GM23338 (cell line): ENCODE data around the gene COL16A1. TPM values are rescaled to one million over a fixed set of nuclear protein-coding genes. Genes with fewer than 3 reads are reported as not detected.

Source experiments
- ATAC-seq: fragments of 200-7000 bp; cut with Tn5 transposase; 3 replicates; pipeline ENCODE4 v1.9.1; 2020
- DNase-seq: peaks from one replicate; pipeline ENCODE4 v3.0.0-alpha.2; 2015; ENCODE audit warnings: low spot score
- H2AFZ ChIP-seq: fragments of 200-600 bp; sonication (generic); 2 replicates; pipeline ENCODE4 v1.8.0; 2016; ENCODE audit warnings: antibody characterized with exemption, mild to moderate bottlenecking, moderate library complexity
- H3F3A ChIP-seq: fragments of 200-600 bp; sonication (generic); replicated peaks from 2 replicates; pipeline ENCODE4 v1.8.0; 2017; ENCODE audit warnings: antibody characterized with exemption, mixed run types, low read depth
- H3K27ac ChIP-seq: fragments of 200-600 bp; sonication (generic); 2 replicates; pipeline ENCODE4 v1.6.1; 2016; ENCODE audit warnings: low read depth
- H3K27me3 ChIP-seq: fragments of 200-600 bp; sonication (generic); 2 replicates; pipeline ENCODE4 v1.8.0; 2016; ENCODE audit warnings: mild to moderate bottlenecking, mixed run types, moderate library complexity; ENCODE audit not compliant: insufficient read depth
- H3K36me3 ChIP-seq: fragments of 200-600 bp; sonication (generic); 2 replicates; pipeline ENCODE4 v1.8.0; 2016; ENCODE audit warnings: mild to moderate bottlenecking; ENCODE audit not compliant: insufficient read depth
- H3K4me1 ChIP-seq: fragments of 200-600 bp; sonication (generic); 2 replicates; pipeline ENCODE4 v1.8.0; 2016; ENCODE audit warnings: mild to moderate bottlenecking, moderate library complexity; ENCODE audit not compliant: insufficient read depth
- H3K4me2 ChIP-seq: fragments of 200-600 bp; sonication (generic); 2 replicates; pipeline ENCODE4 v1.7.1; 2017; ENCODE audit warnings: mixed run types
- H3K4me3 ChIP-seq: fragments of 200-600 bp; sonication (generic); 2 replicates; pipeline ENCODE4 v1.6.1; 2016; ENCODE audit warnings: mixed run types
- H3K79me2 ChIP-seq: fragments of 200-600 bp; sonication (generic); replicated peaks from 2 replicates; pipeline ENCODE4 v1.8.0; 2017; ENCODE audit warnings: mild to moderate bottlenecking; ENCODE audit not compliant: insufficient read depth
- H3K9me2 ChIP-seq: fragments of 200-600 bp; sonication (generic); 2 replicates; pipeline ENCODE4 v1.8.0; 2017; ENCODE audit not compliant: insufficient read depth
- H4K20me1 ChIP-seq: fragments of 200-600 bp; sonication (generic); replicated peaks from 2 replicates; pipeline ENCODE4 v1.8.0; 2017; ENCODE audit warnings: mild to moderate bottlenecking; ENCODE audit not compliant: insufficient read depth
- H3K27ac Mint-ChIP-seq: 2 replicates; pipeline ENCODE4 v1.8.0; 2020; ENCODE audit warnings: inconsistent platforms, mild to moderate bottlenecking, moderate library complexity, mixed read lengths
- H3K27me3 Mint-ChIP-seq: 3 replicates; pipeline ENCODE4 v1.8.0; 2022; ENCODE audit warnings: low read depth, mild to moderate bottlenecking, moderate library complexity, mixed read lengths, inconsistent platforms; ENCODE audit not compliant: insufficient read depth, poor library complexity
- H3K36me3 Mint-ChIP-seq: 3 replicates; pipeline ENCODE4 v1.8.0; 2021; ENCODE audit warnings: low read depth, mild to moderate bottlenecking, inconsistent platforms, moderate library complexity, mixed read lengths
- H3K4me1 Mint-ChIP-seq: 3 replicates; pipeline ENCODE4 v1.8.0; 2020; ENCODE audit warnings: mild to moderate bottlenecking, inconsistent platforms, mixed read lengths
- H3K4me3 Mint-ChIP-seq: 3 replicates; pipeline ENCODE4 v1.8.0; 2021; ENCODE audit warnings: moderate library complexity, mild to moderate bottlenecking, inconsistent platforms, mixed read lengths
- H3K9me3 Mint-ChIP-seq: 3 replicates; pipeline ENCODE4 v1.8.0; 2020; ENCODE audit warnings: moderate library complexity, mild to moderate bottlenecking, inconsistent platforms, mixed read lengths
- JUNB ChIP-seq: IDR thresholded peaks from one replicate; pipeline ENCODE4 v1.6.1; 2016; ENCODE audit warnings: antibody characterized with exemption; ENCODE audit not compliant: unreplicated experiment
- NANOG ChIP-seq: IDR thresholded peaks from 2 replicates; pipeline ENCODE4 v1.6.1; 2016; ENCODE audit warnings: antibody characterized with exemption, borderline replicate concordance
- STAT1 ChIP-seq: IDR thresholded peaks from one replicate; pipeline ENCODE4 v1.6.1; 2016; ENCODE audit warnings: antibody characterized with exemption; ENCODE audit not compliant: unreplicated experiment
- polyA plus RNA-seq: library from polyadenylated mRNA; unstranded; fragments of >200 nt; fragmentation: Nextera tagmentation; extraction: Ambion mirVana; gene quantifications from 2 replicates; pipeline ENCODE4 v1.2.1, GENCODE V29; 2016
- total RNA-seq: library from RNA; depleted of rRNA; stranded (reverse); fragments of >200 nt; shearing (Covaris generic); gene quantifications from 2 replicates; pipeline ENCODE4 v1.2.3, GENCODE V29; 2014
- TF ChIP-seq, protein P1 (sequence below), 2 experiments: fragments of 200-600 bp in 1 of 2; sonication (generic) in 1 of 2; conservative IDR thresholded peaks; 2 replicates each; pipeline versions ENCODE4 v1.5.1 to v1.6.1; 2016 to 2017; ENCODE audit warnings: antibody characterized with exemption in 2 of 2, low read depth in 2 of 2, mild to moderate bottlenecking in 2 of 2, moderate library complexity in 1 of 2
- TF ChIP-seq, protein P2 (sequence below): fragments of 250-450 bp; sonication (Bioruptor Pico); IDR thresholded peaks from 2 replicates; pipeline ENCODE4 v1.5.0; 2020; ENCODE audit warnings: mild to moderate bottlenecking, moderate library complexity
- TF ChIP-seq, protein P3 (sequence below): IDR thresholded peaks from 2 replicates; pipeline ENCODE4 v1.6.1; 2016; ENCODE audit warnings: antibody characterized with exemption

The COL16A1 gene
- total and polyA plus RNA-seq, 2 experiments from 2014 or later: 4.2 to 13.2 TPM

DNA sequence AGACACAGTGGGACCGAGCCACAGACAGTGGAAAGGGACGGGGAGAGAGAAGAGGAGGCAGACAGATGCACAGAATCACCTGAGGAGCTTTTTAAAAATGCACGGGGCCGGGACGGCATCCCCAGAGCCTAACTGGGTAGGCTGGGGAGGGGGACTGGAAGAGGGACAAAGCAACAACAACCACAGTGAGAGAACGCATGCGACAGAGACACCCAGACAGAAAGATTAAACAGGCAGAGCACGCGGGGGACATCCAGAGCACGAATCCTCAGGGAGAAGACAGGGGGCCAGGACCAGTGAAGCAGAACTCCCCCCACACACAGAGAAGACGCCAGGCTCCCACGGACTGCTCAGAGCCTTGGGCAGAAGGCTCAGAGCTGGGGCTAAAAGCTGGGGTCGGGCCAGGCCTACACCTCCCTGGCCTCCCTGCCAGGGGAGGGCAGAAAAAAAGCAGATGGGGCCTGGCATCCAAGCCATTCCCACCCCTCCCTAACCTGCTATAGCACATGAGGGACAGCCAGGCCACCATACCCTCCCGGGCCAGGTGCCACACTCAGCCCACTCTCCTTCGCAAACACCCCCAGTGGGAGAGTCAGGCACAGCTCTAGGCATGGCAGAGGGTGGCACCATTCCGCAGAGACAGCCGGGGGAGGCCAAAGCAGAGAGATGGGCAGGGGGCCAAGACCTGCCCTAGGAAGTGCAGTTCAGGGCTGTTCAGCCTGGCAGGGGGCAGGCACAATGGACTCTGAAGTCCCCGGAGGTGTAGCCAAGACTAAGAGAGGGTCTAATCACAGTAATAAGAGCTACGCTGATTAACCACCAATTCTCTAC is 29.8 kb upstream of the COL16A1 start (continued):
- TF ChIP-seq, protein P1, sequence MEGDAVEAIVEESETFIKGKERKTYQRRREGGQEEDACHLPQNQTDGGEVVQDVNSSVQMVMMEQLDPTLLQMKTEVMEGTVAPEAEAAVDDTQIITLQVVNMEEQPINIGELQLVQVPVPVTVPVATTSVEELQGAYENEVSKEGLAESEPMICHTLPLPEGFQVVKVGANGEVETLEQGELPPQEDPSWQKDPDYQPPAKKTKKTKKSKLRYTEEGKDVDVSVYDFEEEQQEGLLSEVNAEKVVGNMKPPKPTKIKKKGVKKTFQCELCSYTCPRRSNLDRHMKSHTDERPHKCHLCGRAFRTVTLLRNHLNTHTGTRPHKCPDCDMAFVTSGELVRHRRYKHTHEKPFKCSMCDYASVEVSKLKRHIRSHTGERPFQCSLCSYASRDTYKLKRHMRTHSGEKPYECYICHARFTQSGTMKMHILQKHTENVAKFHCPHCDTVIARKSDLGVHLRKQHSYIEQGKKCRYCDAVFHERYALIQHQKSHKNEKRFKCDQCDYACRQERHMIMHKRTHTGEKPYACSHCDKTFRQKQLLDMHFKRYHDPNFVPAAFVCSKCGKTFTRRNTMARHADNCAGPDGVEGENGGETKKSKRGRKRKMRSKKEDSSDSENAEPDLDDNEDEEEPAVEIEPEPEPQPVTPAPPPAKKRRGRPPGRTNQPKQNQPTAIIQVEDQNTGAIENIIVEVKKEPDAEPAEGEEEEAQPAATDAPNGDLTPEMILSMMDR (conservative IDR thresholded peaks at IDR 0.05; ENCODE audit: low read depth in 2 of 2): no peak
- TF ChIP-seq, protein P2, sequence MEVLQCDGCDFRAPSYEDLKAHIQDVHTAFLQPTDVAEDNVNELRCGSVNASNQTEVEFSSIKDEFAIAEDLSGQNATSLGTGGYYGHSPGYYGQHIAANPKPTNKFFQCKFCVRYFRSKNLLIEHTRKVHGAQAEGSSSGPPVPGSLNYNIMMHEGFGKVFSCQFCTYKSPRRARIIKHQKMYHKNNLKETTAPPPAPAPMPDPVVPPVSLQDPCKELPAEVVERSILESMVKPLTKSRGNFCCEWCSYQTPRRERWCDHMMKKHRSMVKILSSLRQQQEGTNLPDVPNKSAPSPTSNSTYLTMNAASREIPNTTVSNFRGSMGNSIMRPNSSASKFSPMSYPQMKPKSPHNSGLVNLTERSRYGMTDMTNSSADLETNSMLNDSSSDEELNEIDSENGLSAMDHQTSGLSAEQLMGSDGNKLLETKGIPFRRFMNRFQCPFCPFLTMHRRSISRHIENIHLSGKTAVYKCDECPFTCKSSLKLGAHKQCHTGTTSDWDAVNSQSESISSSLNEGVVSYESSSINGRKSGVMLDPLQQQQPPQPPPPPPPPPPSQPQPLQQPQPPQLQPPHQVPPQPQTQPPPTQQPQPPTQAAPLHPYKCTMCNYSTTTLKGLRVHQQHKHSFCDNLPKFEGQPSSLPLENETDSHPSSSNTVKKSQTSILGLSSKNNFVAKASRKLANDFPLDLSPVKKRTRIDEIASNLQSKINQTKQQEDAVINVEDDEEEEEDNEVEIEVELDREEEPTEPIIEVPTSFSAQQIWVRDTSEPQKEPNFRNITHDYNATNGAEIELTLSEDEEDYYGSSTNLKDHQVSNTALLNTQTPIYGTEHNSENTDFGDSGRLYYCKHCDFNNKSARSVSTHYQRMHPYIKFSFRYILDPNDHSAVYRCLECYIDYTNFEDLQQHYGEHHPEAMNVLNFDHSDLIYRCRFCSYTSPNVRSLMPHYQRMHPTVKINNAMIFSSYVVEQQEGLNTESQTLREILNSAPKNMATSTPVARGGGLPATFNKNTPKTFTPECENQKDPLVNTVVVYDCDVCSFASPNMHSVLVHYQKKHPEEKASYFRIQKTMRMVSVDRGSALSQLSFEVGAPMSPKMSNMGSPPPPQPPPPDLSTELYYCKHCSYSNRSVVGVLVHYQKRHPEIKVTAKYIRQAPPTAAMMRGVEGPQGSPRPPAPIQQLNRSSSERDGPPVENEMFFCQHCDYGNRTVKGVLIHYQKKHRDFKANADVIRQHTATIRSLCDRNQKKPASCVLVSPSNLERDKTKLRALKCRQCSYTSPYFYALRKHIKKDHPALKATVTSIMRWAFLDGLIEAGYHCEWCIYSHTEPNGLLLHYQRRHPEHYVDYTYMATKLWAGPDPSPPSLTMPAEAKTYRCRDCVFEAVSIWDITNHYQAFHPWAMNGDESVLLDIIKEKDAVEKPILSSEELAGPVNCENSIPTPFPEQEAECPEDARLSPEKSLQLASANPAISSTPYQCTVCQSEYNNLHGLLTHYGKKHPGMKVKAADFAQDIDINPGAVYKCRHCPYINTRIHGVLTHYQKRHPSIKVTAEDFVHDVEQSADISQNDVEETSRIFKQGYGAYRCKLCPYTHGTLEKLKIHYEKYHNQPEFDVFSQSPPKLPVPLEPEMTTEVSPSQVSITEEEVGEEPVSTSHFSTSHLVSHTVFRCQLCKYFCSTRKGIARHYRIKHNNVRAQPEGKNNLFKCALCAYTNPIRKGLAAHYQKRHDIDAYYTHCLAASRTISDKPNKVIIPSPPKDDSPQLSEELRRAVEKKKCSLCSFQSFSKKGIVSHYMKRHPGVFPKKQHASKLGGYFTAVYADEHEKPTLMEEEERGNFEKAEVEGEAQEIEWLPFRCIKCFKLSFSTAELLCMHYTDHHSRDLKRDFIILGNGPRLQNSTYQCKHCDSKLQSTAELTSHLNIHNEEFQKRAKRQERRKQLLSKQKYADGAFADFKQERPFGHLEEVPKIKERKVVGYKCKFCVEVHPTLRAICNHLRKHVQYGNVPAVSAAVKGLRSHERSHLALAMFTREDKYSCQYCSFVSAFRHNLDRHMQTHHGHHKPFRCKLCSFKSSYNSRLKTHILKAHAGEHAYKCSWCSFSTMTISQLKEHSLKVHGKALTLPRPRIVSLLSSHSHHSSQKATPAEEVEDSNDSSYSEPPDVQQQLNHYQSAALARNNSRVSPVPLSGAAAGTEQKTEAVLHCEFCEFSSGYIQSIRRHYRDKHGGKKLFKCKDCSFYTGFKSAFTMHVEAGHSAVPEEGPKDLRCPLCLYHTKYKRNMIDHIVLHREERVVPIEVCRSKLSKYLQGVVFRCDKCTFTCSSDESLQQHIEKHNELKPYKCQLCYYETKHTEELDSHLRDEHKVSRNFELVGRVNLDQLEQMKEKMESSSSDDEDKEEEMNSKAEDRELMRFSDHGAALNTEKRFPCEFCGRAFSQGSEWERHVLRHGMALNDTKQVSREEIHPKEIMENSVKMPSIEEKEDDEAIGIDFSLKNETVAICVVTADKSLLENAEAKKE (CRISPR knock-in tag): no peak

DNA sequence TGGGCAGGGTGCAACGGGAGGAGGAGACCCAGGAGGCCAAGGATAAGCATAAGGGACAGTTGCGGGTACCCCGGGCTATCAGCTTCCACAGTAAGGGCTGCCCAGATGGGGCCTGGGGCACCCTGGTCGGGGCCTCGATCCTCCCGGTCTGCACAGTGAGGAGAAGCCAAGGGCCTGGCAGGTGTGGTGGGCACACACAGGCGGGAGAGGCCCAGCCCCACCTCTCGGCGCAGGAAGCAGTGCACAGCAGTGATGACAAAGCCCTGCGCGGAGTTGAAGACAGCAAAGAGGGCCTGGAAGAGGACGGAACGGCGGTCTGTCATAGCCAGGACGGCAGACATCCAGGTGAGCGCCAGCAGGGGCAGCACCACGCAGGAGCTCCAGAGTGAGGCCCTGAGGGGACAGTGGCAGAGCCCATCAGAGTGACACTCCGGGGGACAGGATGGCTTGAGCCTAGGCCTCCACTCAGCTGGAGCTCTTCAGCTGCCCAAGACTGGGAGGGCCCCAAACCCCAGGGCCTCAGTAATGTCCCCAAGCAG is 29.0 kb upstream of the COL16A1 start:
- peak overlapping the region; percentile 13; the same call in 1 of the 2 replicates for H3K27ac Mint-ChIP-seq
- DNase-seq: peak; percentile 33
- H3K9me3 Mint-ChIP-seq: no peaks in the 10 kb centered on the region
- TF ChIP-seq, protein P3, sequence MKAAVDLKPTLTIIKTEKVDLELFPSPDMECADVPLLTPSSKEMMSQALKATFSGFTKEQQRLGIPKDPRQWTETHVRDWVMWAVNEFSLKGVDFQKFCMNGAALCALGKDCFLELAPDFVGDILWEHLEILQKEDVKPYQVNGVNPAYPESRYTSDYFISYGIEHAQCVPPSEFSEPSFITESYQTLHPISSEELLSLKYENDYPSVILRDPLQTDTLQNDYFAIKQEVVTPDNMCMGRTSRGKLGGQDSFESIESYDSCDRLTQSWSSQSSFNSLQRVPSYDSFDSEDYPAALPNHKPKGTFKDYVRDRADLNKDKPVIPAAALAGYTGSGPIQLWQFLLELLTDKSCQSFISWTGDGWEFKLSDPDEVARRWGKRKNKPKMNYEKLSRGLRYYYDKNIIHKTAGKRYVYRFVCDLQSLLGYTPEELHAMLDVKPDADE: no peak
- TF ChIP-seq JUNB (no peak), STAT1 (no peak), NANOG (no peak)

More for the DNA sequence above, 29.0 kb upstream of the COL16A1 start:
- ATAC-seq: peak; percentile 58
- H3K4me3 Mint-ChIP-seq: no peak overlapping the region
- peaks cover 9% of the 10 kb centered on the region; the same call in 2 of the 3 replicates for H3K4me1 Mint-ChIP-seq
- Histone ChIP-seq H3K4me3 (no peak overlapping the region), H3K27me3 (no peaks in the 10 kb centered on the region), H3K9me2 (no peaks in the 10 kb centered on the region), H3K4me1 (no peaks in the 10 kb centered on the region), H3K4me2 (no peak overlapping the region), H2AFZ (no peak overlapping the region), H3K79me2 (no peaks in the 10 kb centered on the region), H3F3A (no peaks in the 10 kb centered on the region), H3K36me3 (no peaks in the 10 kb centered on the region), H4K20me1 (no peaks in the 10 kb centered on the region), H3K27ac (no peak overlapping the region)
- no peaks in the 10 kb centered on the region; the same call in 2 of the 3 replicates for H3K36me3 Mint-ChIP-seq
- no peaks in the 10 kb centered on the region for H3K27me3 Mint-ChIP-seq
